BJ (cell line): ENCODE measurements around the gene HAUS5. TPM values are rescaled to one million over a fixed set of nuclear protein-coding genes. Genes with fewer than 3 reads are reported as not detected.

ENCODE experiments used
- CTCF ChIA-PET: fragments of 350-600 bp; formaldehyde crosslinking; extraction: SDS; loops from one replicate; lab custom pipeline; 2021; ENCODE audit warnings: antibody characterized with exemption, inconsistent platforms; lab: Yijun Ruan, JAX
- POLR2A ChIA-PET: fragments of 300-600 bp; sonication (Branson Sonifier 250); formaldehyde crosslinking; extraction: SDS; loops from one replicate; lab custom pipeline; 2021; ENCODE audit warnings: antibody characterized with exemption; lab: Charles Lee
- DNase-seq: peaks from one replicate; pipeline ENCODE4 v3.0.0-alpha.2; 2011; ENCODE audit warnings: low read depth
- H3K27me3 ChIP-seq: 2 replicates; pipeline ENCODE4 v1.6.0; 2011; ENCODE audit warnings: low read length; ENCODE audit not compliant: control insufficient read depth, insufficient read depth
- H3K36me3 ChIP-seq: 2 replicates; pipeline ENCODE4 v1.5.1; 2011; ENCODE audit warnings: low read length; ENCODE audit not compliant: control insufficient read depth, insufficient read depth
- H3K4me3 ChIP-seq: 2 replicates; pipeline ENCODE4 v1.5.1; 2011; ENCODE audit warnings: low read depth, mild to moderate bottlenecking, control low read depth, low read length
- polyA plus RNA-seq: library from polyadenylated mRNA; depleted of rRNA; stranded (reverse); fragments of >200 nt; gene quantifications from 2 replicates; pipeline ENCODE4 v1.2.3, GENCODE V29; 2011
- TF ChIP-seq, protein P1 (sequence below): IDR thresholded peaks from 2 replicates; pipeline ENCODE4 v1.5.1; 2011; ENCODE audit warnings: low read depth, mild to moderate bottlenecking, control low read depth, inconsistent platforms, low read length, moderate library complexity; ENCODE audit not compliant: insufficient read depth

Gene HAUS5
- polyA plus RNA-seq, 1 experiment: 3.9 TPM

DNA sequence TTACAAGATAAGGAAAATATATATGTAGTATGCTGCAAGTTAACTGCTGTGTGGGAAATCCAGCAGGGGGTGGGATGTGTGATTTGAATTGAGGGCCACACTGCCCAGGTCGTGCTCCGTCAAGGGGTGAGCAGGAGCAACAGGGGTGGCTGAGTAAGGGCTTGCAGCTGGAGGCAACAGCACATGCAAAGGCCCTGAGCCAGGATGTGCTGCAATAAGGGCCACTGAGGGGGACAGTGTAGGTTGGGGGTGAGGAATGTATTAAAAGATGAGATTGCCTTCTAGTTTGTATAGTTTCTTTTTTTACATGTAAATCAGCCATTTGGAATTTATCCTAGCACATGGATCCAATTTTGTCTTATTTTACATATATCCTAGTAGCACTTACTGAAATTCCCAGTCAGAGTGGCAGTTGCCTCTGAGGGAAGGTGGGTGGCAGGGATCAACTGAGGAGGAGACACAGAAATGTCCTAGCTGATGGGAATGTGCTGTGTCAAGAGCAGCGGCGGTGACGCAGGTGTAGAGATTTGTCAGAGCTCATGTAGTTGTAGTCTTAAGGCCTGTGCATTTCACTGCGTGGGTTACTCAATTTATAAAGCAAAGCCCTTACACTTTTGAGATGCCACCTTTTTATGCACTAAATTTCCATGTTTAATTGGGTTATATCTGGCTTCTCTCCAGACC, 10.9 kb downstream of the HAUS5 start:
- TF ChIP-seq, protein P1, sequence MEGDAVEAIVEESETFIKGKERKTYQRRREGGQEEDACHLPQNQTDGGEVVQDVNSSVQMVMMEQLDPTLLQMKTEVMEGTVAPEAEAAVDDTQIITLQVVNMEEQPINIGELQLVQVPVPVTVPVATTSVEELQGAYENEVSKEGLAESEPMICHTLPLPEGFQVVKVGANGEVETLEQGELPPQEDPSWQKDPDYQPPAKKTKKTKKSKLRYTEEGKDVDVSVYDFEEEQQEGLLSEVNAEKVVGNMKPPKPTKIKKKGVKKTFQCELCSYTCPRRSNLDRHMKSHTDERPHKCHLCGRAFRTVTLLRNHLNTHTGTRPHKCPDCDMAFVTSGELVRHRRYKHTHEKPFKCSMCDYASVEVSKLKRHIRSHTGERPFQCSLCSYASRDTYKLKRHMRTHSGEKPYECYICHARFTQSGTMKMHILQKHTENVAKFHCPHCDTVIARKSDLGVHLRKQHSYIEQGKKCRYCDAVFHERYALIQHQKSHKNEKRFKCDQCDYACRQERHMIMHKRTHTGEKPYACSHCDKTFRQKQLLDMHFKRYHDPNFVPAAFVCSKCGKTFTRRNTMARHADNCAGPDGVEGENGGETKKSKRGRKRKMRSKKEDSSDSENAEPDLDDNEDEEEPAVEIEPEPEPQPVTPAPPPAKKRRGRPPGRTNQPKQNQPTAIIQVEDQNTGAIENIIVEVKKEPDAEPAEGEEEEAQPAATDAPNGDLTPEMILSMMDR: no peak
- no peak for DNase-seq
- no peaks in the 10 kb centered on the region for H3K36me3 ChIP-seq
- no peak overlapping the region for H3K4me3 ChIP-seq
- H3K27me3 ChIP-seq: no peaks in the 10 kb centered on the region
- ChIA-PET CTCF (no interaction called here), POLR2A (no interaction called here)

DNA sequence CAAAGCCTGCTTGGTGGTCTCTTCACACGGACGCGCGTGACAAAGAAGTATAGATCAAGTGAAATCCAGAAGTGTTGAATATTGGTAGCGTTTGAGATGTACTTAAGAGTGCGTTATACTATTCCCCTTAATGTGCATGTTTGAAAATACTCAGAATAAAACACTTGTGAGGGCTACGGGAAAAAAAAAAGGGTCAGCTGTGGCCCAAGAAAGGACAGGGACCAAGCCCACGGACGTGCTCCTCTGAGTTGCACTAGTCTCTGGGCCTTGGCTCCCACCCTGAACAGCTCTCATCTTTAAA, 15.7 kb downstream of the HAUS5 start:
- Histone ChIP-seq H3K27me3 (no peaks in the 10 kb centered on the region), H3K36me3 (peaks cover 22% of the 10 kb centered on the region), H3K4me3 (peak overlapping the region; percentile 65)
- TF ChIP-seq, protein P1: no peak
- no peak for DNase-seq
- CTCF ChIA-PET: no interaction called here
- POLR2A ChIA-PET: interaction anchor here (0.6 kb wide), 1 partner anchor 68 kb away, joined by 4 read pairs; no protein-coding TSS in a partner anchor

DNA sequence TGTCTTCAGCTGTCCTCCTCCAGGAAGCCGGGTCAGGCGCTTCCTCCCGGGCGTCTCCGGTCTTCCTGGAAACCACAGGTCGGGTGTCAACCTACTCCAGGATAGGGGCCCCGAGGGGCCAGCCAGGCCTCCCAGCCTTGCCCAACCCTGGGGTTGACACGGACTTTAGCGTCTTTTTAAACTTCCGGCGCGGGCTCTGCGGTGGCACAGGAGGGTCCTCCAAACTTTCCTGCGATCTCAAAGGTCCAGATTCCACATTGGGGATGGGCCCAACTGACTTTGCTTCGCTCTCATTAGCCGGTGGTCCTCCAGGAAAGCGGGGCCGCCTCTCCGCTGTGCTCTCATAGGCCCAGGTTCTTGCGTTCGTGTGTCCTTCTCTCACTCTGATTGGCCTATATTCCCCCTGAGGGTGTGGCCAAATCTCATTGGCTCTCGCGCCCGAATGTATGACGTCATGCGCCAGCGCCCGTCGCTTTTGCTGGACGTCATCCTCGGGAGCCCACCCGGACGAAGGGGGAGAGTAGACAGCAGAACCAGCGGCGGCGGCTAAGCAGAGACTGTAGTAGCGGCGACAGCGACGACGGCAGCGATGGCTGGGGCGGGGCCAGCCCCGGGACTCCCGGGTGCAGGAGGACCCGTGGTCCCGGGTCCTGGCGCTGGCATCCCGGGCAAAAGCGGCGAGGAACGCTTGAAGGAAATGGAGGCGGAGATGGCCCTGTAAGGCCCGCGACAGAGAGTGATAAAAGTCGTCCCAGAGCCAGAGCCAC, 16.2 kb downstream of the HAUS5 start, which contains the start of gene RBM42:
TSS of gene RBM42 (plus strand) at position 472 of the 767 bp plus-strand sequence. CDS start at position 590, 118 bp downstream.
- Histone ChIP-seq H3K27me3 (no peaks in the 10 kb centered on the region), H3K36me3 (peaks cover 25% of the 10 kb centered on the region), H3K4me3 (peak within 1 kb of the TSS; percentile 65)
- ChIA-PET CTCF (no interaction called here), POLR2A (interaction anchor here (0.6 kb wide), 1 partner anchor 69 kb away, joined by 4 read pairs; no protein-coding TSS in a partner anchor)
- peak; percentile 94 for DNase-seq
- TF ChIP-seq, protein P1: no peak

DNA sequence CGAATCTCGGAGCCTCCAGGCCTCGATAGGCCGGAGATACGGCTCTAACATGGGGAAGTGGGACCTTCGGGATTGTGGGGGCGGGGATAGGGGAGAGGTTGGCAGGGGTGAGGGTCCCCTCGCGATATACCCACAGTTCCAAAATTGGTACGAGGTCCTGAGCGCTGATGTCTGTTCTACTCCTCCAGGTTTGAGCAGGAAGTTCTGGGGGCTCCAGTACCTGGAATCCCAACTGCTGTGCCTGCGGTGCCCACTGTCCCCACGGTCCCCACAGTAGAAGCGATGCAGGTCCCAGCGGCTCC, 16.7 kb downstream of the HAUS5 start:
- H3K27me3 ChIP-seq: no peaks in the 10 kb centered on the region
- DNase-seq: no peak
- peak overlapping the region; percentile 65 for H3K4me3 ChIP-seq
- peaks cover 31% of the 10 kb centered on the region for H3K36me3 ChIP-seq
- TF ChIP-seq, protein P1: no peak
- ChIA-PET POLR2A (no interaction called here), CTCF (interaction anchor here (1.0 kb wide), 1 partner anchor 9 kb away, joined by 6 read pairs; no protein-coding TSS in a partner anchor)

DNA sequence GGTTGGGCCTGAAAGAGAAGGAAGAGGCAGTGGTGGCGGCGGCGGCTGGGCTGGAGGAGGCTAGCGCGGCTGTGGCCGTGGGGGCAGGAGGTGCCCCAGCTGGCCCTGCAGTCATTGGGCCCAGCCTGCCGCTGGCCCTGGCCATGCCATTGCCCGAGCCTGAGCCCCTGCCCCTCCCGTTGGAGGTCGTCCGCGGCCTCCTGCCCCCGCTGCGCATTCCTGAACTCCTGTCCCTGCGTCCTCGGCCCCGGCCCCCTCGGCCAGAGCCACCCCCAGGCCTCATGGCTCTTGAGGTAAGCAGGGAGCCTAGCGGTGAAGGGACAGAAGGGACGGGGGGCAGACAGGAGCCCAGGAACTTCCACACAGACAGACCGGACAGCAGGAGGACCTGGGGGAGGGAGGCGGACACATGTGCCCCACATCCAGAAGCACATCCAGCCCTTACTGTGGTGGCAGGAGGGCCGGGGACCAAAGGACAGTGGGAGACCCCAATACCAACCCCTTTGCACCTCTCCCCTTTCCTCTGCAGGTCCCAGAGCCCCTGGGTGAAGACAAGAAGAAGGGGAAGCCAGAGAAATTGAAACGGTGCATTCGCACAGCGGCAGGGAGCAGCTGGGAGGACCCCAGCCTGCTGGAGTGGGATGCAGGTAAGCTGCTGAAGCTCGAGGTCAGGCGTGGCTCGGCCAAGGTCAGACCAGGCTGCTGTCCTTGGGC, 21.3 kb downstream of the HAUS5 start:
- DNase-seq: no peak
- POLR2A ChIA-PET: no interaction called here
- Histone ChIP-seq H3K4me3 (no peak overlapping the region), H3K36me3 (peaks cover 49% of the 10 kb centered on the region), H3K27me3 (no peaks in the 10 kb centered on the region)
- TF ChIP-seq, protein P1: no peak
- CTCF ChIA-PET: no interaction called here
